Fibroblast of the aortic adventitia (primary cell): Measurements from ENCODE around the gene CD7. TPM values are rescaled to one million over a fixed set of nuclear protein-coding genes. Genes with fewer than 3 reads are reported as not detected.

Experiments
- DNase-seq: peaks from one replicate; pipeline ENCODE4 v3.0.0-alpha.2; 2010; ENCODE audit warnings: low read depth
- H3K4me3 ChIP-seq: 2 replicates; pipeline ENCODE4 v1.5.1; 2011; ENCODE audit warnings: low read depth, mild to moderate bottlenecking, control low read depth, low read length, moderate library complexity
- total RNA-seq: library from RNA; depleted of rRNA; stranded (reverse); fragments of >200 nt; gene quantifications from 2 replicates; pipeline ENCODE4 v1.2.3, GENCODE V29; 2012; ENCODE audit warnings: low replicate concordance
- TF ChIP-seq, protein P1 (sequence below): IDR thresholded peaks from 2 replicates; pipeline ENCODE4 v1.5.1; 2011; ENCODE audit warnings: mild to moderate bottlenecking, low read length, control low read depth, inconsistent platforms; ENCODE audit not compliant: insufficient read depth

CD7 gene
- total RNA-seq, 1 donor = not detected

DNA sequence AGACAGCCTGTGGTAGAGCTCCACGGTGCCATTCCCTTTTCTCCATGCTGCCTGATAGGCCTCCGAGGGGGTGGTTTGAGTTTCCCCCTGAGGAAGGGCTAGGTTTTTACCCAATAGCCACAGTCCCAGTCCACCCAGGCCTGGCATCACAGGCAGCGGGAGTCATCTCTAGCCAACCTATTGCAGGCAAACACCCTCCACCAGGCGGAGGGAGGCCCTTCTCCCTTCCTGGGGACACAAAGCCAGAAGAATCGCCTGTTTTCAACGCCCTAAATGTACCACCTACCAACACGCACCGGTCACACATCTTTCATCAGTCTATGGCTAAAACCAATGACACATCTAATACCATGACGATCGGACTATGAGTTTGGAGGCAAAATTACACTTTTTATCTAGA is 51.3 kb downstream of the CD7 start:
- no peak overlapping the region for H3K4me3 ChIP-seq
- TF ChIP-seq, protein P1, sequence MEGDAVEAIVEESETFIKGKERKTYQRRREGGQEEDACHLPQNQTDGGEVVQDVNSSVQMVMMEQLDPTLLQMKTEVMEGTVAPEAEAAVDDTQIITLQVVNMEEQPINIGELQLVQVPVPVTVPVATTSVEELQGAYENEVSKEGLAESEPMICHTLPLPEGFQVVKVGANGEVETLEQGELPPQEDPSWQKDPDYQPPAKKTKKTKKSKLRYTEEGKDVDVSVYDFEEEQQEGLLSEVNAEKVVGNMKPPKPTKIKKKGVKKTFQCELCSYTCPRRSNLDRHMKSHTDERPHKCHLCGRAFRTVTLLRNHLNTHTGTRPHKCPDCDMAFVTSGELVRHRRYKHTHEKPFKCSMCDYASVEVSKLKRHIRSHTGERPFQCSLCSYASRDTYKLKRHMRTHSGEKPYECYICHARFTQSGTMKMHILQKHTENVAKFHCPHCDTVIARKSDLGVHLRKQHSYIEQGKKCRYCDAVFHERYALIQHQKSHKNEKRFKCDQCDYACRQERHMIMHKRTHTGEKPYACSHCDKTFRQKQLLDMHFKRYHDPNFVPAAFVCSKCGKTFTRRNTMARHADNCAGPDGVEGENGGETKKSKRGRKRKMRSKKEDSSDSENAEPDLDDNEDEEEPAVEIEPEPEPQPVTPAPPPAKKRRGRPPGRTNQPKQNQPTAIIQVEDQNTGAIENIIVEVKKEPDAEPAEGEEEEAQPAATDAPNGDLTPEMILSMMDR = no peak
- no peak for DNase-seq

Other genes starting within 250 kb of the CD7 start
- 65.2 and 100 TPM in 2 replicates for gene FASN, start 219.4 kb downstream of the CD7 start, total RNA-seq
- 15.2 and 37.4 TPM in 2 replicates for gene CCDC57, start 104.8 kb downstream of the CD7 start, total RNA-seq
- 13.0 and 44.6 TPM in 2 replicates for gene SLC16A3, start 88.6 kb downstream of the CD7 start, total RNA-seq
- 28.9 and 52.7 TPM in 2 replicates for gene CSNK1D, start 43.9 kb downstream of the CD7 start, total RNA-seq
- 9.8 and 34.2 TPM in 2 replicates for gene SECTM1, start 16.2 kb upstream of the CD7 start, total RNA-seq
- gene TEX19, start 41.6 kb upstream of the CD7 start, total RNA-seq = not detected in 2 replicates
- not detected in 2 replicates for gene UTS2R, start 54.2 kb upstream of the CD7 start, total RNA-seq
- 9.4 and 30.0 TPM in 2 replicates for gene HEXD, start 100.7 kb upstream of the CD7 start, total RNA-seq
- 18.7 and 80.2 TPM in 2 replicates for gene OGFOD3, start 101.0 kb upstream of the CD7 start, total RNA-seq
- gene CYBC1, start 133.1 kb upstream of the CD7 start, total RNA-seq = 46.4 and 119 TPM in 2 replicates
- gene NARF, start 141.1 kb upstream of the CD7 start, total RNA-seq = 27.9 and 35.0 TPM in 2 replicates
- gene FOXK2, start 202.1 kb upstream of the CD7 start, total RNA-seq = 7.3 and 28.2 TPM in 2 replicates